ENCODE results near the gene SERINC3. TPM values are rescaled to one million over a fixed set of nuclear protein-coding genes. Genes with fewer than 3 reads are reported as not detected.

Gene SERINC3
- total and polyA plus RNA-seq, 2 donors (not counting 3 experiments of a cell fraction or from before 2014, with no cell fraction given): 83.7 to 177 TPM

DNA sequence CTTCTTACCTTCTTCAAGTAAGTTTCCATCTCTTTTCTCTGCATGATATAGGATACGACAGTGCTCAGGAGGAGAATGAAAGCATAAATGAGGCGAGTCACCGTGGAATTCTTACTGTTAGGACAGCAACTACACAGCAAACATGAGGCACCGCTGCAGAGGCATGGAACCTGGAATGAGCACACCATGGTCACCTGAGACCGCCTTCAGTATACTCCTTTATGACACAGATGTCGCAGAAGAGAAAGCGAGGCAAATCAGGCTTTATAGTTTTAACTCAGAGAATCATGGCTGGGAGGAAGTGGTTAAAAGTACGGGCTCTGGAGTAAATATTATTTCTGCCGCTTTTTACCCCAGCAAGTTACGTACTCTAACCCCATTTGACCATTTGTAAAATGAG lies 8.0 kb downstream of the SERINC3 start:
- Histone ChIP-seq H3K9me1 (replicated peaks; ENCODE audit: control insufficient read depth, extremely low read depth, insufficient read depth, low read length) (no peaks in the 10 kb centered on the region), H4K20me1 (replicated peaks; ENCODE audit: control insufficient read depth, extremely low read depth, insufficient read depth, low read length) (peaks cover 7% of the 10 kb centered on the region), H3K36me3 (ENCODE audit: control insufficient read depth in 2 of 2, extremely low read depth in 1 of 2, insufficient read depth in 2 of 2, low read length in 2 of 2) (peaks cover 2 to 4% of the 10 kb centered on the region in 2 experiments), H3K9ac (replicated peaks; ENCODE audit: extremely low read depth, insufficient read depth, low read length) (no peak overlapping the region), H3K4me3 (replicated peaks in 1 of 3; ENCODE audit: insufficient read depth in 1 of 3, low read depth in 1 of 3, low read length in 3 of 3) (no peak overlapping the region), H2AFZ (ENCODE audit: low read depth, low read length) (no peak overlapping the region), H3K4me2 (ENCODE audit: insufficient read depth, low read length) (no peak overlapping the region), H3K4me1 (ENCODE audit: control insufficient read depth, extremely low read depth, insufficient read depth, low read length) (no peaks in the 10 kb centered on the region), H3K79me2 (ENCODE audit: control insufficient read depth, insufficient read depth, low read length) (peaks cover 47% of the 10 kb centered on the region), H3K27ac (ENCODE audit: insufficient read depth, low read depth, low read length) (no peak overlapping the region), H3K9me3 (replicated peaks; ENCODE audit: control insufficient read depth, insufficient read depth, low read length) (no peaks in the 10 kb centered on the region), H3K27me3 (ENCODE audit: control insufficient read depth in 2 of 2, insufficient read depth in 2 of 2, low read length in 2 of 2) (no peaks in the 10 kb centered on the region)
- dilution Hi-C loops (cut with MboI; ENCODE audit: extremely low pct_ligation_motif_present, low sequenced_read_pairs) (no loop called here), intact Hi-C loops (cut with micrococcal nuclease) (no loop called here)
- TF ChIP-seq FOS (IDR thresholded peaks at IDR 0.05; ENCODE audit: borderline replicate concordance, insufficient read depth, low read length) (no peak), EZH2 (IDR thresholded peaks at IDR 0.05; ENCODE audit: borderline replicate concordance, low read depth, low read length, severe bottlenecking) (no peak), GATA2 (IDR thresholded peaks at IDR 0.05; ENCODE audit: insufficient read depth, insufficient read length, low read depth, low read length) (no peak), JUN (IDR thresholded peaks at IDR 0.05; ENCODE audit: borderline replicate concordance, insufficient read depth, insufficient read length, low read depth) (no peak), MYC (IDR thresholded peaks at IDR 0.05; ENCODE audit: low read depth, low read length) (no peak), POLR2A (IDR thresholded peaks at IDR 0.05; ENCODE audit: low read depth, low read length) (no peak), POLR2AphosphoS5 (IDR thresholded peaks at IDR 0.05; ENCODE audit: insufficient read depth, low read depth, low read length) (no peak)
- TF ChIP-seq, protein P1, sequence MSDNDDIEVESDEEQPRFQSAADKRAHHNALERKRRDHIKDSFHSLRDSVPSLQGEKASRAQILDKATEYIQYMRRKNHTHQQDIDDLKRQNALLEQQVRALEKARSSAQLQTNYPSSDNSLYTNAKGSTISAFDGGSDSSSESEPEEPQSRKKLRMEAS (IDR thresholded peaks at IDR 0.05; ENCODE audit: insufficient read depth, insufficient read length): no peak
- TF ChIP-seq, protein P2, sequence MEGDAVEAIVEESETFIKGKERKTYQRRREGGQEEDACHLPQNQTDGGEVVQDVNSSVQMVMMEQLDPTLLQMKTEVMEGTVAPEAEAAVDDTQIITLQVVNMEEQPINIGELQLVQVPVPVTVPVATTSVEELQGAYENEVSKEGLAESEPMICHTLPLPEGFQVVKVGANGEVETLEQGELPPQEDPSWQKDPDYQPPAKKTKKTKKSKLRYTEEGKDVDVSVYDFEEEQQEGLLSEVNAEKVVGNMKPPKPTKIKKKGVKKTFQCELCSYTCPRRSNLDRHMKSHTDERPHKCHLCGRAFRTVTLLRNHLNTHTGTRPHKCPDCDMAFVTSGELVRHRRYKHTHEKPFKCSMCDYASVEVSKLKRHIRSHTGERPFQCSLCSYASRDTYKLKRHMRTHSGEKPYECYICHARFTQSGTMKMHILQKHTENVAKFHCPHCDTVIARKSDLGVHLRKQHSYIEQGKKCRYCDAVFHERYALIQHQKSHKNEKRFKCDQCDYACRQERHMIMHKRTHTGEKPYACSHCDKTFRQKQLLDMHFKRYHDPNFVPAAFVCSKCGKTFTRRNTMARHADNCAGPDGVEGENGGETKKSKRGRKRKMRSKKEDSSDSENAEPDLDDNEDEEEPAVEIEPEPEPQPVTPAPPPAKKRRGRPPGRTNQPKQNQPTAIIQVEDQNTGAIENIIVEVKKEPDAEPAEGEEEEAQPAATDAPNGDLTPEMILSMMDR (IDR thresholded peaks at IDR 0.05; ENCODE audit: extremely low read depth in 1 of 2, insufficient read depth in 1 of 2, low read depth in 1 of 2, low read length in 2 of 2): no peak
- ChIA-PET CTCF (interaction anchor here (0.9 kb wide), 1 partner anchor 96 kb away, joined by 4 read pairs; no protein-coding TSS in a partner anchor), POLR2A (no interaction called here)
- no TSS peak for BruUV-seq (replicated peaks)
- DNase-seq (ENCODE audit: low read depth, low spot score): no peak
- no peak for FAIRE-seq

Data from endothelial cell of umbilical vein (primary cell).